Measurements from ENCODE around the gene LIN54.
"Not testable (repeated sequence)": the region's sequence is repeated elsewhere in the genome, so short reads cannot be mapped to it uniquely, and the experiment has no call there.

LIN54 gene

DNA sequence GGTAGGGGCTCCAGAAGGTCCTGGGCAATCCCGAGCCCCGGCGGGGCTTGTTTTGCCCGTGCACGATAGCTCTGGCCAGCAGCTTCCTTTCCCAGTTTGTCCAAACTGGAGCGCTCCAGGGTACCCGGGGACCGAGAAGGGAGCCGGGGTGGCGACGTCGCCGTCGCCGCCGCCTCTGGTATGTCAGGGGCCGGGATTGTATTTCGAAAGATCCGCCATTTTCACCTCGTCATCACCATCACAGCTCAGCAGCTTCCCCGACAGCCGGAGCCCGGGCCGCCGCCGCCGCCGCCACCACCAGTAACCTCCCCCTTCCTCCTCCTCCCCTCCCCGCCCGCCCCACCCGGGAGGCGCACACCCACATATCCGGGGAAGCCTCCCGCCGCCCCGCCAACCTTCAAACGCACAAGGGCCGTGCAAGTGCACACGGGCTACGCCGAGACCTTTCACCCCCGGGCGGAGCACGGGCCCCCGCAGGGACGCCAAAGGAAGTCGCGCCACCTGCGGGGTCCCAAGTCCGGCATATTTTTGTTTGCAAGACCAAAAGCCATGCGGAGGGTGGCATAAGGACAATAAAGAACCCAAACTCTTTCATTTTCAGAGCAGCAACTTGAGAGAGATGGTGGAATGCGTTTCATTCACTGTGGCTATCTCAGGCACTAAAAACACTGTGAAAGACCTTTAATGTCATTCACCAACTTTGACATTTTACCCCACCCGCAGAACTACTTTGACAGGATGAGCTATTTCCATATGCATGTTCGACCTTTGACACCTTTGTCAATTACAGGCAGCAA, at the start of gene LIN54:
Gene LIN54, minus strand, starts transcription at position 302 of the 797 bp plus-strand sequence. CDS start 25,979 bp downstream, outside the sequence.
- TF ChIP-seq, protein P1, sequence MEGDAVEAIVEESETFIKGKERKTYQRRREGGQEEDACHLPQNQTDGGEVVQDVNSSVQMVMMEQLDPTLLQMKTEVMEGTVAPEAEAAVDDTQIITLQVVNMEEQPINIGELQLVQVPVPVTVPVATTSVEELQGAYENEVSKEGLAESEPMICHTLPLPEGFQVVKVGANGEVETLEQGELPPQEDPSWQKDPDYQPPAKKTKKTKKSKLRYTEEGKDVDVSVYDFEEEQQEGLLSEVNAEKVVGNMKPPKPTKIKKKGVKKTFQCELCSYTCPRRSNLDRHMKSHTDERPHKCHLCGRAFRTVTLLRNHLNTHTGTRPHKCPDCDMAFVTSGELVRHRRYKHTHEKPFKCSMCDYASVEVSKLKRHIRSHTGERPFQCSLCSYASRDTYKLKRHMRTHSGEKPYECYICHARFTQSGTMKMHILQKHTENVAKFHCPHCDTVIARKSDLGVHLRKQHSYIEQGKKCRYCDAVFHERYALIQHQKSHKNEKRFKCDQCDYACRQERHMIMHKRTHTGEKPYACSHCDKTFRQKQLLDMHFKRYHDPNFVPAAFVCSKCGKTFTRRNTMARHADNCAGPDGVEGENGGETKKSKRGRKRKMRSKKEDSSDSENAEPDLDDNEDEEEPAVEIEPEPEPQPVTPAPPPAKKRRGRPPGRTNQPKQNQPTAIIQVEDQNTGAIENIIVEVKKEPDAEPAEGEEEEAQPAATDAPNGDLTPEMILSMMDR (conservative IDR thresholded peaks at IDR 0.05) = no peak
- TF ChIP-seq ZFX (IDR thresholded peaks at IDR 0.05) = no peak
- H3K27ac ChIP-seq = peak within 1 kb of the TSS; percentile 86

DNA sequence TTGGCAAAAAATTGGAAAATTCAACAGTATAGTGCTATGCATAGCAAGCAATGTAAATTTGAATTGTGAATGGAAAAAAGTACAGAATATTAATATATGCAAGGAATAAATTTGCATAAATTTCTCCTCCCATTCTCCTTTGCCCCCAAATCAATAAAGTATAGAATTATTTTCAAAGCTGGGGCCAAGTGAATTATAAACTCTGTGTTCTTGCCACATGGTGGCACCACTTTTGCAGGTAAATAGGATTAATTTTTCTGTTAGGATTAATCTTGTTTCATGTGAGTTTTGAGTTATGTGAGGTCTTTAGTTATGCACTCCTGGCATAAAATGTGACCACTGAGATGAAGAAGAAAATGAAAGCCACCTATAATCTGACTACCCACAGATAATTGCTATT, 44.3 kb upstream of the LIN54 start:
- TF ChIP-seq, protein P1 (conservative IDR thresholded peaks at IDR 0.05) = peak; percentile 53
- TF ChIP-seq ZFX (IDR thresholded peaks at IDR 0.05) = no peak
- no peak overlapping the region for H3K27ac ChIP-seq

- H3K27ac ChIP-seq = not testable (repeated sequence)
Measured at GRCh38 chr4:83048781-83049180, 38.2 kb upstream of the LIN54 start.

GRCh38 chr4:83046693-83047473, 36.3 kb upstream of the LIN54 start:
- TF ChIP-seq, protein P1 (conservative IDR thresholded peaks at IDR 0.05) = no peak
- no peak for TF ChIP-seq ZFX (IDR thresholded peaks at IDR 0.05)

GRCh38 chr4:83043801-83044407, 33.3 kb upstream of the LIN54 start:
- no peak for TF ChIP-seq ZFX (IDR thresholded peaks at IDR 0.05)
- TF ChIP-seq, protein P1 (conservative IDR thresholded peaks at IDR 0.05) = no peak
- no peak overlapping the region for H3K27ac ChIP-seq

More at GRCh38 chr4:83046693-83047473, 36.3 kb upstream of the LIN54 start:
- H3K27ac ChIP-seq = no peak overlapping the region

GRCh38 chr4:83043157-83043556, 32.5 kb upstream of the LIN54 start:
- H3K27ac ChIP-seq = not testable (repeated sequence)

GRCh38 chr4:83040269-83040668, 29.6 kb upstream of the LIN54 start:
- TF ChIP-seq ZFX (IDR thresholded peaks at IDR 0.05) = no peak
- TF ChIP-seq, protein P1 (conservative IDR thresholded peaks at IDR 0.05) = no peak
- H3K27ac ChIP-seq = no peak overlapping the region

Measured in C4-2B (cell line).